HG03565 (cell line): ENCODE results near the gene SYCP3.
A peak's percentile ranks its signal among the peaks of the same experiment; 100 is the strongest.

Source experiments
- ATAC-seq: cut with Tn5 transposase; IDR thresholded peaks from one replicate; pipeline ENCODE4 v1.9.1; 2021; ENCODE audit warnings: mild to moderate bottlenecking, moderate library complexity; ENCODE audit not compliant: unreplicated experiment

Gene SYCP3

GRCh38 chr12:101738920-101739665, at the start of gene SYCP3:
SYCP3 (minus strand) TSS chr12:101739462; CDS start chr12:101737935, 1,527 bp downstream.
- ATAC-seq: no peak

- no peak for ATAC-seq
Observed at GRCh38 chr12:101785671-101786070, 46.4 kb upstream of the SYCP3 start.

GRCh38 chr12:101784376-101784775, 45.1 kb upstream of the SYCP3 start:
- no peak for ATAC-seq

GRCh38 chr12:101783838-101784237, 44.6 kb upstream of the SYCP3 start:
- no peak for ATAC-seq

- no peak for ATAC-seq
Observed at GRCh38 chr12:101783150-101783549, 43.9 kb upstream of the SYCP3 start.

GRCh38 chr12:101782273-101782731, 43.0 kb upstream of the SYCP3 start:
- ATAC-seq: no peak

GRCh38 chr12:101781834-101782233, 42.6 kb upstream of the SYCP3 start:
- no peak for ATAC-seq

GRCh38 chr12:101780599-101780998, 41.3 kb upstream of the SYCP3 start:
- no peak for ATAC-seq

GRCh38 chr12:101779626-101780025, 40.4 kb upstream of the SYCP3 start:
- ATAC-seq: no peak

GRCh38 chr12:101779200-101779599, 39.9 kb upstream of the SYCP3 start:
- ATAC-seq: no peak

- ATAC-seq: no peak
Observed at GRCh38 chr12:101777978-101778377, 38.7 kb upstream of the SYCP3 start.

GRCh38 chr12:101777485-101777884, 38.2 kb upstream of the SYCP3 start:
- no peak for ATAC-seq

- ATAC-seq: no peak
Observed at GRCh38 chr12:101775816-101776215, 36.6 kb upstream of the SYCP3 start.

GRCh38 chr12:101773650-101774162, 34.4 kb upstream of the SYCP3 start:
- ATAC-seq: peak; percentile 72

- no peak for ATAC-seq
Observed at GRCh38 chr12:101772012-101772775, 32.9 kb upstream of the SYCP3 start.

GRCh38 chr12:101769865-101770264, 30.6 kb upstream of the SYCP3 start:
- no peak for ATAC-seq

GRCh38 chr12:101768781-101769180, 29.5 kb upstream of the SYCP3 start:
- ATAC-seq: no peak

- no peak for ATAC-seq
Observed at GRCh38 chr12:101767537-101767936, 28.3 kb upstream of the SYCP3 start.

- ATAC-seq: no peak
Observed at GRCh38 chr12:101764051-101764792, 25.0 kb upstream of the SYCP3 start.

GRCh38 chr12:101763246-101763931, 24.1 kb upstream of the SYCP3 start:
- no peak for ATAC-seq

GRCh38 chr12:101761781-101762180, 22.5 kb upstream of the SYCP3 start:
- ATAC-seq: no peak
